ENCODE measurements around the gene NFKBIZ.

DNA sequence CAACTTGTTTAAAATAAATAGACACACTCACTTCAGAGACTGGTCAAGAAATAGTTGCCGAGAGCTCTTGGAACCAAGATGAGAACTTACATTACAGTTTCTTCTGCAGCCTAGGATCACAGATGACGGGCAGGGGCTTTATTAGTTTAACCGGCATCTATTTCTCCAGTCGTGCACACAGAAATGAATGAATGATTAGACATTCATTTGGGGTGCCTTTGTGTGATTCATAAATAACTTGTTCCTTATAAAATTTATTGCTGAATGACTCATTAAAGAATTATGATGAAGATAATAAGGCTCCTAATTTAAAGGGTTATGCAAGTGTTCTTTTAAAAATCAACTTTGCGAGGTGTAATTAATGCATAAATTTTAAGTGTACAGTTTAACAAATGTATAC lies 20.8 kb downstream of the NFKBIZ start:
- no peak for TF ChIP-seq GABPA (IDR thresholded peaks at IDR 0.05; ENCODE audit: low read depth)
- TF ChIP-seq, protein P1, sequence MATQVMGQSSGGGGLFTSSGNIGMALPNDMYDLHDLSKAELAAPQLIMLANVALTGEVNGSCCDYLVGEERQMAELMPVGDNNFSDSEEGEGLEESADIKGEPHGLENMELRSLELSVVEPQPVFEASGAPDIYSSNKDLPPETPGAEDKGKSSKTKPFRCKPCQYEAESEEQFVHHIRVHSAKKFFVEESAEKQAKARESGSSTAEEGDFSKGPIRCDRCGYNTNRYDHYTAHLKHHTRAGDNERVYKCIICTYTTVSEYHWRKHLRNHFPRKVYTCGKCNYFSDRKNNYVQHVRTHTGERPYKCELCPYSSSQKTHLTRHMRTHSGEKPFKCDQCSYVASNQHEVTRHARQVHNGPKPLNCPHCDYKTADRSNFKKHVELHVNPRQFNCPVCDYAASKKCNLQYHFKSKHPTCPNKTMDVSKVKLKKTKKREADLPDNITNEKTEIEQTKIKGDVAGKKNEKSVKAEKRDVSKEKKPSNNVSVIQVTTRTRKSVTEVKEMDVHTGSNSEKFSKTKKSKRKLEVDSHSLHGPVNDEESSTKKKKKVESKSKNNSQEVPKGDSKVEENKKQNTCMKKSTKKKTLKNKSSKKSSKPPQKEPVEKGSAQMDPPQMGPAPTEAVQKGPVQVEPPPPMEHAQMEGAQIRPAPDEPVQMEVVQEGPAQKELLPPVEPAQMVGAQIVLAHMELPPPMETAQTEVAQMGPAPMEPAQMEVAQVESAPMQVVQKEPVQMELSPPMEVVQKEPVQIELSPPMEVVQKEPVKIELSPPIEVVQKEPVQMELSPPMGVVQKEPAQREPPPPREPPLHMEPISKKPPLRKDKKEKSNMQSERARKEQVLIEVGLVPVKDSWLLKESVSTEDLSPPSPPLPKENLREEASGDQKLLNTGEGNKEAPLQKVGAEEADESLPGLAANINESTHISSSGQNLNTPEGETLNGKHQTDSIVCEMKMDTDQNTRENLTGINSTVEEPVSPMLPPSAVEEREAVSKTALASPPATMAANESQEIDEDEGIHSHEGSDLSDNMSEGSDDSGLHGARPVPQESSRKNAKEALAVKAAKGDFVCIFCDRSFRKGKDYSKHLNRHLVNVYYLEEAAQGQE (IDR thresholded peaks at IDR 0.05; ENCODE audit: insufficient replicate concordance, low read depth) = no peak
